Colonic mucosa (tissue), 4 donors: ENCODE results near the gene B3GALT6. TPM values are rescaled to one million over a fixed set of nuclear protein-coding genes. Genes with fewer than 3 reads are reported as not detected.
A peak's percentile ranks its signal among the peaks of the same experiment; 100 is the strongest.

Source experiments
- DNase-seq: peaks from one replicate; pipeline ENCODE4 v3.0.0-alpha.2; 2020
- H3K27ac ChIP-seq: fragments of 200-600 bp; one replicate; pipeline ENCODE4 v1.8.0; 2021
- H3K27me3 ChIP-seq: fragments of 200-600 bp; one replicate; pipeline ENCODE4 v1.8.0; 2021
- H3K36me3 ChIP-seq: fragments of 200-600 bp; one replicate; pipeline ENCODE4 v1.8.0; 2021
- H3K4me1 ChIP-seq: fragments of 200-600 bp; one replicate; pipeline ENCODE4 v1.8.0; 2021; ENCODE audit warnings: mild to moderate bottlenecking
- H3K4me3 ChIP-seq: fragments of 200-600 bp; one replicate; pipeline ENCODE4 v1.8.0; 2021
- H3K9ac ChIP-seq, 2 donors: one replicate each; pipeline ENCODE4 v1.7.0; 2013; ENCODE audit warnings: control low read depth in 2 of 2, low read depth in 2 of 2, low read length in 2 of 2
- H3K9me3 ChIP-seq: fragments of 200-600 bp; one replicate; pipeline ENCODE4 v1.8.0; 2021
- intact Hi-C: fragments of 100-400 bp; cut with DNase I; formaldehyde crosslinking; loops from one replicate; pipeline ENCODE4 v1.14.1; 2022
- total RNA-seq, 2 donors: library from RNA; stranded (reverse); fragmentation: NEBNext Ultra II Directional in 1 of 2; extraction: Animal tissue kit (Norgen Biotek cat#: 25700) in 1 of 2; gene quantifications; one replicate each; pipeline ENCODE4 v1.2.1, GENCODE V29; 2021
- TF ChIP-seq, protein P1 (sequence below): fragments of 200-600 bp; IDR thresholded peaks from one replicate; pipeline ENCODE4 v1.8.0; 2022; ENCODE audit warnings: antibody characterized with exemption, mild to moderate bottlenecking
- donor health status: healthy.
- donor health status: DM: no; HTN: no; CAD: no.
- donor health status: DM: no; HTN: no; CAD: no.

The B3GALT6 gene
- total RNA-seq, 2 donors from 2014 or later: 8.0 to 12.0 TPM

DNA sequence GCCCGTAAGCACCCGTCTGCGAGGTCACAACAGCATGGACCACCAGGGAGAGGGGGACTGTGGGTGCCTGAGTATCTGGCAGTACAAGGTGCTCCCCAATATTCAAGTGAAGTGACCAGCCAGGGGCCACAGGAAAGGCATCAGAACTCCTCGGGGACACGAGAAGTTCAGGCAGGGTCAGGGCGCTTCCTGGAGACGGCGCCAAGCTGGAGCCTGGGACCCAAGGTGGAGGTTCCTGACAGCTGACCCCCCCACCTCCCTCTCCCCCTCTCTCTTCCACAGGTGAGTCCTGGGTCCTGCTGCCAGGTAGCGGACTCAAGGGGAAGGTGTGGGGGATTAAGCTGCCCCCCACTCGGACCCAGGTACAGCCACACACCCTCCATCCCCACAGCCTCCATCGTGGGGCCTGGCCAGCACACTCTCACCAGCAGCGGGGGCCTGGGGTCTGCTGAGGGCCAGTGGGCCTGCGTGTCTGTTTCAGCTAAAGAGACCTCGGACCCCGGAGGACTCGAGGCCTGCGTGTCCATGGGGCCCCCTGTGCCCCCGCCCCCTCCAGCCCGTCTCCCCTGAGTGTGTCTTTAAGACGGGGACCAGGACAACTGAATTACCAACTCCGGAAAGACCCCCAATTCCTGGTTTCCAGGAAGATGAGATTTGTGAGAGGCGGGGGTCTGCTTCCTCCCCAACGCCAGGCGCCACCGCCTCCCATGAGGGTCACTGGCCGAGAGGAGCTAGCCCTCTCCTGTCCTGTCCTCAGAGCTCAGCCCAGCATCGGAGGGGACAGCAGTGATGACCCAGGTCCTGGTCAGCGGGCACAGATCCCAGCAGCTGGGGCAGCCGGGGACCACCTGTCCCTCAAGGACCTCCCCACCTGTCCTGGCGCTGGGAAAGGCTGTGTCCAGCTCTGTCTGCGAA is 31.8 kb upstream of the B3GALT6 start:
- no peak for DNase-seq
- Histone ChIP-seq H3K27me3 (peaks cover 24% of the 10 kb centered on the region), H3K36me3 (no peaks in the 10 kb centered on the region), H3K4me1 (no peaks in the 10 kb centered on the region), H3K9me3 (no peaks in the 10 kb centered on the region), H3K4me3 (no peak overlapping the region), H3K27ac (no peak overlapping the region), H3K9ac (no peak overlapping the region)
- TF ChIP-seq, protein P1, sequence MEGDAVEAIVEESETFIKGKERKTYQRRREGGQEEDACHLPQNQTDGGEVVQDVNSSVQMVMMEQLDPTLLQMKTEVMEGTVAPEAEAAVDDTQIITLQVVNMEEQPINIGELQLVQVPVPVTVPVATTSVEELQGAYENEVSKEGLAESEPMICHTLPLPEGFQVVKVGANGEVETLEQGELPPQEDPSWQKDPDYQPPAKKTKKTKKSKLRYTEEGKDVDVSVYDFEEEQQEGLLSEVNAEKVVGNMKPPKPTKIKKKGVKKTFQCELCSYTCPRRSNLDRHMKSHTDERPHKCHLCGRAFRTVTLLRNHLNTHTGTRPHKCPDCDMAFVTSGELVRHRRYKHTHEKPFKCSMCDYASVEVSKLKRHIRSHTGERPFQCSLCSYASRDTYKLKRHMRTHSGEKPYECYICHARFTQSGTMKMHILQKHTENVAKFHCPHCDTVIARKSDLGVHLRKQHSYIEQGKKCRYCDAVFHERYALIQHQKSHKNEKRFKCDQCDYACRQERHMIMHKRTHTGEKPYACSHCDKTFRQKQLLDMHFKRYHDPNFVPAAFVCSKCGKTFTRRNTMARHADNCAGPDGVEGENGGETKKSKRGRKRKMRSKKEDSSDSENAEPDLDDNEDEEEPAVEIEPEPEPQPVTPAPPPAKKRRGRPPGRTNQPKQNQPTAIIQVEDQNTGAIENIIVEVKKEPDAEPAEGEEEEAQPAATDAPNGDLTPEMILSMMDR: no peak
- intact Hi-C loops: no loop called here

DNA sequence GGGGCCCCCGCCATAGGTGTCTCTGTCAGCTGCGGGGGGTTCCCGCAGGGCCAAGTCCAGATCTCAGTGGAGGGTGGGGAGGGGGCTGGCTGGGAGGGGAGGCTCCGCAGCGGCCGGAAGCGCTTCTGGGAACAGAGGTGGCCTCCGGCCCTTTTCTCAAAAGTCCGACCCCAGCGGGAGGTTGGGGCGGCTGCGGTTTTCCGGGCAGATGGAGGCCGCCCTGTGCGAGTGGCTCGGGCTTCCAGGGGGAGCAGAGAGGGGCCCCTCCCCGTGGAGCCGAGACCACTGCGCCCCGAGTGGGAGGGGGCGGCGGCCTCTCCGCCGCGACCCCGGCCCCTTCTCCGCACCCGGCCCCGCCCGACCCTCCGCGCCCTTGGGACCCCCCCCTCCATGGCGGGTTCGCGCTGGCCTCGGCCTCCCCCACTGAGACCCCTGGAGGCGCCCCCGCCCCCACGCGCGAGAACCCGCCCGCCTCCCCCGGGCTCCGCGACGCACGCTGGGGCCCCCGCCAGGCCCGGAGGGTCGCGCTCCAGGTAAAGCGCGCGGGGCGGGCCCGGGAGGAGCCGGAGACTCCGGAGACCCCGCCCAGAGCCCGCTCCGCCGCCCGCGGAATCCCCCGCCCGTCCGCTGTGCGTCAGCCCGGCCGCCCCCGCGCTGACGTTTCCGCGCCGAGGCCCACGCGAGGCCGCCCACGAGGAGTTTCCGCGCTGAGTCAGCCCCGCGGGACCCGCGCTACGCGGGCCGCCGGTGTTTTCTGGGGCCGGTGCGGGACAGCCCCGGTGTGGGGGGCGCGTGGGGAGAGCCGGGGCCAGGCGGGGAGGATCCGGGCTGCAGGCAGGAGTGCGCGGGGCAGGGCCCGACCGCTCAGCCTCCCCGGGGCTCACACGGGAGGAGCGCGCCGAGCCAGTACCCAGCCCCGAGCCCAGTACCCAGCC is 30.9 kb upstream of the B3GALT6 start:
- H3K4me3 ChIP-seq: peak overlapping the region; percentile 27
- TF ChIP-seq, protein P1: no peak
- H3K36me3 ChIP-seq: no peaks in the 10 kb centered on the region
- H3K27me3 ChIP-seq: peaks cover 33% of the 10 kb centered on the region
- H3K9me3 ChIP-seq: no peaks in the 10 kb centered on the region
- intact Hi-C loops: no loop called here
- peak; percentile 54 for DNase-seq
- H3K4me1 ChIP-seq: peaks cover 1% of the 10 kb centered on the region
- H3K27ac ChIP-seq: no peak overlapping the region
- H3K9ac ChIP-seq: peak overlapping the region in 1 of 2 donors; percentile 24

DNA sequence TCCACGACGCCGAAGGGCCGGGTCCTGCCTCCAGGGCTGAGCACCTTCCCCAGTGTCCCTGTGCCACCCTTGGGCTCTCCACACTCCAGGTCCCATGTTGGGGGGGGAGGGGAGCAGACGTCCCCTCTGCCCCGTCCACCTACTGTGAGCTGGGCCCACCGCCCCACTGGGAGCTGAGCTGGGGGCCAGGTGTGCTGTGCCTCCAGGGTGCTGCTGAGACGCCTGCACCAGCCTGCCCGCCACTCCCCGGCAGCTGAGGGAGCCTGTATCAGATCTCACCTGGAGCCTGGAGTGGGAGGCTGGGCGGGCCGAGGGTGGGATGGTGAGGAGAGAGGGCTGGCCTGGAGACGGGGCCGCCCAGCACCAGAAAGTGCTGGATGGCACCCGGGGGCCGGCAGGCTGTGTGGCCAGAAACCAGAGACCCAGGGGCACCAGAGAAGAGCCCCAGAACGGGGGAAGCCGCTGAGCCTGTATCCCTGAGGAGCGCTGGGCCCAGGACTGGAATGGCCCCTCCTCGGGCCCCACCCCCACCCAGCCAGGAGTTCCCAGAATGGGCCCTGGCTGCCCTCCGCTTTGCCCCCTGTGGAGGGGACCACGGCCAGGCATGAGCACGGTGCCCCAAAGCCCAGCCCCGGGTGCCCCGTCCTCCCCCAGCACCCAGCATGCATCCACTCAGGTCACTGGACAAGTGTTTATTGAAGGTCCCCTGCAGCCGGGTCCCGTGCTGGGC is 29.0 kb upstream of the B3GALT6 start:
- Histone ChIP-seq H3K36me3 (no peaks in the 10 kb centered on the region), H3K9ac (no peak overlapping the region), H3K9me3 (no peaks in the 10 kb centered on the region), H3K27ac (no peak overlapping the region), H3K4me3 (no peak overlapping the region), H3K27me3 (peaks cover 46% of the 10 kb centered on the region), H3K4me1 (peaks cover 4% of the 10 kb centered on the region)
- DNase-seq: no peak
- intact Hi-C loops: no loop called here
- TF ChIP-seq, protein P1: no peak

DNA sequence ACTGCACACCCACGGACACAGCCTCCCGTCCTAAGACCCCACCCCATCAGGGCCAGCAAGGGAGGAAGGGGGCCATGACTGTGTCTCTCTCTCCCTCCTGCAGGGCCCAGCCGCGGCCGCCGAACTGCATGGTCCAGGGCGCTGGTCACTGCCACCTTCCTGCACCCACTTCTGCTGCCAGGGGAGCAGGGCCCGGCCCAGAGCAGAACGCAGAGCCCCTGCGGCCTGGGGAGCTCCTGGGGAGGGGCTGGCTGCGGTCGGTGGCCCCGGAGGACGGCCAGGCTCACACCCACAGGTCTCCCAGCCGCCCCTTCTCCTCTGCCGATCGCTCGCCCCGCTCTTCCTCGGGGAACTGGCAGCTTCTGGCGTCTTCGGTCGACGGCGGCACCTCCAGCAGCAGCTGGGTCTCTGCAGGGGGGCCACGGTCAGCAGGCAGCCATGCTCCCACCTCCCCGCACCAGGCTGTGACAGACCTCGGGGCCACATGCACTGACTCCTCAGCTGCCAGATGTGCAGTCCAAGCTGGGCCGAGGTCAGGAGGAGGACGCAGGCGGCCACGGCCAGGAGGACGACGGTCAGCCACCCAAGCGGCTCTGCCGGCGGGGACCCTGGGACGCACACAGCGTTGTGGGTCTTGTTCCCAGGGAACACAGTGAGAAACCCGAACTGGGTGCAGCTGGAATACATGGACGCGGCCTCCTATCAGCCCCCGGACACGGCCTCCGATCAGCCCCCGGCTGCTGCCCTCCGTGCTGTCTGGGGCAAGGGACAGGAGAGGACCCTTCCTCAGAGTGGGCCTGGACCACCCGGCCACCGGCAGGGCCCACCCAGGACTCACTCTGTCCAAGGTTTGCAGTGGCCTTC is 28.2 kb upstream of the B3GALT6 start:
- H3K9ac ChIP-seq: no peak overlapping the region
- TF ChIP-seq, protein P1: no peak

More for the DNA sequence above, 28.2 kb upstream of the B3GALT6 start:
- H3K27me3 ChIP-seq: peaks cover 46% of the 10 kb centered on the region
- intact Hi-C loops: no loop called here
- H3K4me1 ChIP-seq: peaks cover 4% of the 10 kb centered on the region
- H3K36me3 ChIP-seq: no peaks in the 10 kb centered on the region
- H3K4me3 ChIP-seq: no peak overlapping the region
- DNase-seq: no peak
- no peaks in the 10 kb centered on the region for H3K9me3 ChIP-seq
- no peak overlapping the region for H3K27ac ChIP-seq
